Calu3 (cell line): ENCODE measurements around the gene UNC80. TPM values are rescaled to one million over a fixed set of nuclear protein-coding genes. Genes with fewer than 3 reads are reported as not detected.
A peak's percentile ranks its signal among the peaks of the same experiment; 100 is the strongest.

Experiments
- BruUV-seq: library from RNA; stranded (reverse); fragments of 400-500 nt; replicated peaks from 2 replicates; lab custom pipeline; 2021; lab: Mats Ljungman, UMichigan
- CTCF ChIA-PET: fragments of 300-600 bp; sonication (Branson Sonifier 250); formaldehyde crosslinking; loops from one replicate; lab custom pipeline; 2022; ENCODE audit warnings: antibody characterized with exemption; lab: Charles Lee
- DNase-seq: peaks from one replicate; pipeline ENCODE4 v3.0.0; 2022
- H3K27ac Mint-ChIP-seq: one replicate; pipeline ENCODE4 v1.8.0; 2022; ENCODE audit warnings: mixed read lengths; ENCODE audit not compliant: unreplicated experiment
- H3K27me3 Mint-ChIP-seq: one replicate; pipeline ENCODE4 v1.8.0; 2022; ENCODE audit warnings: mixed read lengths; ENCODE audit not compliant: unreplicated experiment
- H3K36me3 Mint-ChIP-seq: one replicate; pipeline ENCODE4 v1.8.0; 2022; ENCODE audit warnings: mild to moderate bottlenecking, moderate library complexity, mixed read lengths; ENCODE audit not compliant: insufficient read depth, unreplicated experiment
- H3K4me1 Mint-ChIP-seq: one replicate; pipeline ENCODE4 v1.8.0; 2022; ENCODE audit warnings: mild to moderate bottlenecking, low read depth, mixed read lengths; ENCODE audit not compliant: unreplicated experiment
- H3K4me3 Mint-ChIP-seq: one replicate; pipeline ENCODE4 v1.8.0; 2022; ENCODE audit warnings: mild to moderate bottlenecking, low read depth, moderate library complexity, mixed read lengths; ENCODE audit not compliant: unreplicated experiment
- H3K9me3 Mint-ChIP-seq: one replicate; pipeline ENCODE4 v1.8.0; 2022; ENCODE audit warnings: low read depth, mixed read lengths; ENCODE audit not compliant: unreplicated experiment
- CTCF ChIP-seq: fragments of 200-600 bp; IDR thresholded peaks from one replicate; pipeline ENCODE4 v1.8.0; 2022; ENCODE audit warnings: antibody characterized with exemption; ENCODE audit not compliant: unreplicated experiment
- intact Hi-C: fragments of 100-400 bp; cut with micrococcal nuclease; formaldehyde crosslinking; loops from one replicate; pipeline ENCODE4 v1.10.0; 2022; ENCODE audit not compliant: unreplicated experiment
- total RNA-seq: library from RNA; stranded (reverse); gene quantifications from 2 replicates; pipeline ENCODE4 v1.2.3, GENCODE V29; 2022

The UNC80 gene
- total RNA-seq, 1 experiment from 2014 or later = not detected

GRCh38 chr2:209958016-209958415, 186.4 kb downstream of the UNC80 start:
- Mint-ChIP-seq H3K27me3 (no peaks in the 10 kb centered on the region), H3K36me3 (no peaks in the 10 kb centered on the region), H3K27ac (no peak overlapping the region), H3K9me3 (no peaks in the 10 kb centered on the region), H3K4me3 (no peak overlapping the region), H3K4me1 (peaks cover 9% of the 10 kb centered on the region)
- CTCF ChIA-PET = interaction anchor here (0.5 kb wide), 1 partner anchor 19 kb away, joined by 3 read pairs; no protein-coding TSS in a partner anchor
- BruUV-seq = no TSS peak
- no peak for DNase-seq
- TF ChIP-seq CTCF = no peak
- intact Hi-C loops = no loop called here

- no peak for DNase-seq
- intact Hi-C loops = loop anchor here (2.0 to 10.0 kb wide), 4 partner anchors 163 to 625 kb away; no protein-coding TSS in a partner anchor
- CTCF ChIA-PET = no interaction called here
- no peak for TF ChIP-seq CTCF
- BruUV-seq = no TSS peak
- H3K27me3 Mint-ChIP-seq = no peaks in the 10 kb centered on the region
- peaks cover 9% of the 10 kb centered on the region for H3K4me1 Mint-ChIP-seq
- H3K36me3 Mint-ChIP-seq = no peaks in the 10 kb centered on the region
- H3K27ac Mint-ChIP-seq = no peak overlapping the region
- no peaks in the 10 kb centered on the region for H3K9me3 Mint-ChIP-seq
- no peak overlapping the region for H3K4me3 Mint-ChIP-seq
Measured at GRCh38 chr2:209960045-209960444, 188.4 kb downstream of the UNC80 start.

- Mint-ChIP-seq H3K4me1 (peaks cover 9% of the 10 kb centered on the region), H3K9me3 (no peaks in the 10 kb centered on the region), H3K36me3 (no peaks in the 10 kb centered on the region), H3K27ac (no peak overlapping the region), H3K4me3 (no peak overlapping the region), H3K27me3 (no peaks in the 10 kb centered on the region)
- DNase-seq = peak; percentile 60
- CTCF ChIA-PET = interaction anchor here (0.6 to 1.3 kb wide), 18 partner anchors 11 to 1106 kb away, joined by 3 to 14 read pairs (median 4); partner anchors contain the start of gene MAP2
- intact Hi-C loops = loop anchor here (1.0 to 10.0 kb wide), 6 partner anchors 27 to 626 kb away; no protein-coding TSS in a partner anchor
- no TSS peak for BruUV-seq
- peak; percentile 67 for TF ChIP-seq CTCF
Measured at GRCh38 chr2:209960676-209961630, 189.3 kb downstream of the UNC80 start.

GRCh38 chr2:209965723-209966122, 194.1 kb downstream of the UNC80 start:
- no peak for DNase-seq
- no peak for TF ChIP-seq CTCF
- Mint-ChIP-seq H3K9me3 (no peaks in the 10 kb centered on the region), H3K4me1 (peaks cover 6% of the 10 kb centered on the region), H3K36me3 (no peaks in the 10 kb centered on the region), H3K4me3 (no peak overlapping the region), H3K27ac (no peak overlapping the region), H3K27me3 (no peaks in the 10 kb centered on the region)
- CTCF ChIA-PET = no interaction called here
- intact Hi-C loops = loop anchor here (10.0 kb wide), 1 partner anchor 631 kb away; no protein-coding TSS in a partner anchor
- no TSS peak for BruUV-seq
